GM12865 (cell line): ENCODE data around the gene CTSW.
"Not testable (repeated sequence)": the region's sequence is repeated elsewhere in the genome, so short reads cannot be mapped to it uniquely, and the experiment has no call there.

Experiments used
- DNase-seq: peaks from one replicate; pipeline ENCODE4 v3.0.0; 2010; ENCODE audit warnings: low read depth
- H3K4me3 ChIP-seq: 2 replicates; pipeline ENCODE4 v1.5.1; 2011; ENCODE audit warnings: mild to moderate bottlenecking, low read depth, low read length, control low read depth
- CTCF ChIP-seq: IDR thresholded peaks from 2 replicates; pipeline ENCODE4 v1.5.1; 2011; ENCODE audit warnings: low read length, control low read depth, low read depth, inconsistent platforms; ENCODE audit not compliant: insufficient read depth; ENCODE audit errors: missing control alignments

CTSW gene, protein sequence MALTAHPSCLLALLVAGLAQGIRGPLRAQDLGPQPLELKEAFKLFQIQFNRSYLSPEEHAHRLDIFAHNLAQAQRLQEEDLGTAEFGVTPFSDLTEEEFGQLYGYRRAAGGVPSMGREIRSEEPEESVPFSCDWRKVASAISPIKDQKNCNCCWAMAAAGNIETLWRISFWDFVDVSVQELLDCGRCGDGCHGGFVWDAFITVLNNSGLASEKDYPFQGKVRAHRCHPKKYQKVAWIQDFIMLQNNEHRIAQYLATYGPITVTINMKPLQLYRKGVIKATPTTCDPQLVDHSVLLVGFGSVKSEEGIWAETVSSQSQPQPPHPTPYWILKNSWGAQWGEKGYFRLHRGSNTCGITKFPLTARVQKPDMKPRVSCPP

GRCh38 chr11:65879617-65880016, at the start of gene CTSW:
CTSW (plus strand) TSS chr11:65879837; CDS start chr11:65879855, 18 bp downstream.
- H3K4me3 ChIP-seq: no peak within 1 kb of the TSS
- no peak for TF ChIP-seq CTCF
- DNase-seq: no peak

- DNase-seq, H3K4me3 ChIP-seq: not testable (repeated sequence)
These were observed 47.4 kb upstream of the CTSW start for GRCh38 chr11:65832231-65832630.

DNA sequence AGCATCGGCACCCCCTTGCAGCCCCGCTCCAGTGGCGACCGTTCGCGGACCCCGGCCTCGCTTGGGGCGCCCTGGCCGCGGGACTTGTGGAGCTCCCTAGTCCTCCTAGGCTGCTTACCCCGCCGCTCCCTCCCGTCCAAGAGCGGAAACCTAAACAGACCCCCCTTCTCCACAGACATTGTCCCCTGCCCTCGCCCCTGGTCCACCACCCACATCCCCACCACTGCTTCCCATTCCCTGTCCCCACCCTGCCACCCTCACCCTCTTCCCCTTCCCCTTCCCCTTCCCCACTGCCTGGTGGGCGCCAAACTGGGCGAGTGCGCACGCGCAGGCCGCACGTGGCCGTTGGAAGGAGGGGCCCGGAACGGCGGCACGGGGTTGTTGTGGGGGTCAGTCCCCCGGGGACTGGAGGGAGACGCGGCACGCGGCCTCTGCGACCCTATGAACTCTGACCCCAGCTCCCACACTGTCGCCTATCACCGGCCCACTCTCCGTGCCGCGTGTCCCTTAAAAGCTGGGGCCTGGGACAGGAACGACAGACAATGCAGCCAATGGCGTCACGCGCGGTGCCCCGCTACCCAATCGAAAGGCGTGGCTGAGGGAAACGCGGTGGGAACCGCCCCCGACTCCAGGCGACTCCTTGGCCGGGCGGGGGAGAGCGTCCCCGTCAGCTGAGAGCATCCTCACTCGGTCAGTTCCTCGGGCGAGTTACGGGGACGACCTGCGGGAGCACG, 46.2 kb upstream of the CTSW start, which contains the start of gene SNX32:
TSS of gene SNX32 (plus strand) at position 667 of the 734 bp plus-strand sequence. CDS start 103 bp downstream, outside the sequence.
- DNase-seq: peak; percentile 92
- no peak for TF ChIP-seq CTCF
- peak within 1 kb of the TSS; percentile 59 for H3K4me3 ChIP-seq

GRCh38 chr11:65834202-65834601, 45.4 kb upstream of the CTSW start:
- no peak for DNase-seq
- H3K4me3 ChIP-seq: peak overlapping the region; percentile 59
- TF ChIP-seq CTCF: no peak

- H3K4me3 ChIP-seq: no peak overlapping the region
- TF ChIP-seq CTCF: no peak
- no peak for DNase-seq
These were observed 37.5 kb upstream of the CTSW start for GRCh38 chr11:65842144-65842543.

- DNase-seq: no peak
- TF ChIP-seq CTCF: no peak
- no peak overlapping the region for H3K4me3 ChIP-seq
These were observed 35.8 kb upstream of the CTSW start for GRCh38 chr11:65843811-65844210.

DNA sequence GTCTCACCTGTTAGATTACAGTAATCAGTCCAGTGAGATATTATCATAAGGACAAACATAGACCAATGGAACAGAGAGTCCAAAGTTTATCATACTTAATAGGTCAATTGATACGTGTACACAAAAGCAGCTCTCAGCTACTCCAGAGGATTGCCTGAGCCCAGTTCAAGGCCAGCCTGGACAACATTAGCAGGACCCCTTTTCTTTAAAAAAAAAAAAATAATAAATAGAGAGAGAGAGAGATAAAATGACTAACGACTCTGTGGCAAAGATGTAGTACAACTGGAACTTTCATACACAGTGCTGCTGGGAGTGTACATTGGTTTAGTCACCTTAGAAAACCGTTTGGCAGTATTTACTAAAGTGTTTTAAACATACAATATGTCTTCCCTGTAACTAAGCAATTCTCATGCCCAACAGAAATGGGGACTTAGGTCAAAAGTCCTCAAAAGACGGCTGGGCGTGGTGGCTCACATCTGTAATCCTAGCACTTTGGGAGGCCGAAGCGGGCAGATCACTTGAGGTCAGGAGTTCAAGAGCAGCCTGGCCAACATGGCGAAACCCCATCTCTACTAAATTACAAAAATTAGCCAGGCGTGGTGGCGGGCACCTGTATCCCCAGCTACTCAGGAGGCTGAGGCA, 35.3 kb upstream of the CTSW start:
- no peak for TF ChIP-seq CTCF
- H3K4me3 ChIP-seq: no peak overlapping the region
- no peak for DNase-seq
